Measurements from ENCODE around the gene ACO1. TPM values are rescaled to one million over a fixed set of nuclear protein-coding genes. Genes with fewer than 3 reads are reported as not detected.

ACO1 gene
- total RNA-seq (10 to 100 TPM; 37.2 to 54.2 (median 40.0) TPM), polyA plus RNA-seq (10 to 100 TPM; 11.4 to 20.6 (median 15.0) TPM)

- H3K27me3 ChIP-seq: no peaks in the 10 kb centered on the region
- no peaks in the 10 kb centered on the region for H3K9me3 ChIP-seq
- peak within 1 kb of the TSS; percentile 58 to 84 (median 77) for H3K4me3 ChIP-seq
- TF ChIP-seq POLR2A (IDR thresholded peaks at IDR 0.05) (peak; percentile 64 to 72), EP300 (IDR thresholded peaks at IDR 0.05) (no peak), POLR2AphosphoS5 (IDR thresholded peaks at IDR 0.05) (peak; percentile 82 to 95 (median 92))
- TF ChIP-seq, protein P1, sequence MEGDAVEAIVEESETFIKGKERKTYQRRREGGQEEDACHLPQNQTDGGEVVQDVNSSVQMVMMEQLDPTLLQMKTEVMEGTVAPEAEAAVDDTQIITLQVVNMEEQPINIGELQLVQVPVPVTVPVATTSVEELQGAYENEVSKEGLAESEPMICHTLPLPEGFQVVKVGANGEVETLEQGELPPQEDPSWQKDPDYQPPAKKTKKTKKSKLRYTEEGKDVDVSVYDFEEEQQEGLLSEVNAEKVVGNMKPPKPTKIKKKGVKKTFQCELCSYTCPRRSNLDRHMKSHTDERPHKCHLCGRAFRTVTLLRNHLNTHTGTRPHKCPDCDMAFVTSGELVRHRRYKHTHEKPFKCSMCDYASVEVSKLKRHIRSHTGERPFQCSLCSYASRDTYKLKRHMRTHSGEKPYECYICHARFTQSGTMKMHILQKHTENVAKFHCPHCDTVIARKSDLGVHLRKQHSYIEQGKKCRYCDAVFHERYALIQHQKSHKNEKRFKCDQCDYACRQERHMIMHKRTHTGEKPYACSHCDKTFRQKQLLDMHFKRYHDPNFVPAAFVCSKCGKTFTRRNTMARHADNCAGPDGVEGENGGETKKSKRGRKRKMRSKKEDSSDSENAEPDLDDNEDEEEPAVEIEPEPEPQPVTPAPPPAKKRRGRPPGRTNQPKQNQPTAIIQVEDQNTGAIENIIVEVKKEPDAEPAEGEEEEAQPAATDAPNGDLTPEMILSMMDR (IDR thresholded peaks at IDR 0.05): no peak
- 1% methylated on average over 73 of the region's 73 CpGs for WGBS, 2 donors
- intact Hi-C loops (cut with DNase I): loop anchor here (1.0 to 5.0 kb wide), 3 partner anchors 73 to 189 kb away; partner anchors contain the start of genes NDUFB6 and RIGI
- no peaks in the 10 kb centered on the region for H3K36me3 ChIP-seq
- H3K27ac ChIP-seq: peak within 1 kb of the TSS; percentile 89 to 95 (median 92)
- peaks cover 0 to 43% (median 35%) of the 10 kb centered on the region in 4 donors for H3K4me1 ChIP-seq
- DNase-seq: peak; percentile 94
Measured at GRCh38 chr9:32384364-32385151, at the start of gene ACO1. ACO1 (plus strand) TSS chr9:32384643; CDS start chr9:32405507, 20,864 bp downstream.

GRCh38 chr9:32334916-32335895 lies 49.2 kb upstream of the ACO1 start:
- no peak for DNase-seq
- Histone ChIP-seq H3K4me1 (no peaks in the 10 kb centered on the region), H3K27me3 (no peaks in the 10 kb centered on the region), H3K9me3 (no peaks in the 10 kb centered on the region), H3K4me3 (no peak overlapping the region), H3K27ac (no peak overlapping the region), H3K36me3 (no peaks in the 10 kb centered on the region)
- 67 to 72% methylated on average over 6 of the region's 6 CpGs for WGBS, 2 donors
- intact Hi-C loops (cut with DNase I): no loop called here
- TF ChIP-seq, protein P1 (IDR thresholded peaks at IDR 0.05): no peak
- no peak for TF ChIP-seq POLR2AphosphoS5 (IDR thresholded peaks at IDR 0.05)
- no peak for TF ChIP-seq EP300 (IDR thresholded peaks at IDR 0.05)
- TF ChIP-seq POLR2A (IDR thresholded peaks at IDR 0.05): no peak

GRCh38 chr9:32339424-32339823 lies 45.0 kb upstream of the ACO1 start:
- Histone ChIP-seq H3K9me3 (no peaks in the 10 kb centered on the region), H3K4me3 (no peak overlapping the region), H3K4me1 (peaks cover 0 to 7% (median 0%) of the 10 kb centered on the region in 4 donors), H3K27ac (no peak overlapping the region), H3K27me3 (no peaks in the 10 kb centered on the region), H3K36me3 (no peaks in the 10 kb centered on the region)
- no peak for TF ChIP-seq EP300 (IDR thresholded peaks at IDR 0.05)
- no peak for TF ChIP-seq POLR2AphosphoS5 (IDR thresholded peaks at IDR 0.05)
- TF ChIP-seq, protein P1 (IDR thresholded peaks at IDR 0.05): no peak
- no peak for TF ChIP-seq POLR2A (IDR thresholded peaks at IDR 0.05)
- DNase-seq: no peak
- intact Hi-C loops (cut with DNase I): no loop called here
- 68 to 74% methylated on average over 2 of the region's 2 CpGs for WGBS, 2 donors

- 55 to 58% methylated on average over 5 of the region's 5 CpGs for WGBS, 2 donors
- TF ChIP-seq POLR2AphosphoS5 (IDR thresholded peaks at IDR 0.05) (no peak), POLR2A (IDR thresholded peaks at IDR 0.05) (no peak), EP300 (IDR thresholded peaks at IDR 0.05) (no peak)
- TF ChIP-seq, protein P1 (IDR thresholded peaks at IDR 0.05): no peak
- no peak overlapping the region for H3K4me3 ChIP-seq
- no peak for DNase-seq
- no peaks in the 10 kb centered on the region for H3K9me3 ChIP-seq
- H3K4me1 ChIP-seq: peaks cover 0 to 11% (median 0%) of the 10 kb centered on the region in 4 donors
- intact Hi-C loops (cut with DNase I): no loop called here
- no peaks in the 10 kb centered on the region for H3K36me3 ChIP-seq
- no peaks in the 10 kb centered on the region for H3K27me3 ChIP-seq
- H3K27ac ChIP-seq: no peak overlapping the region
Measured at GRCh38 chr9:32340361-32340760, 44.1 kb upstream of the ACO1 start.
